MM.1S (cell line): ENCODE measurements around the gene TMPRSS3.

Source experiments
- EZH2 ChIP-seq: fragments of 300-600 bp; sonication (generic); optimal IDR thresholded peaks from 2 replicates; pipeline ENCODE3; 2017; ENCODE audit warnings: low read depth, mild to moderate bottlenecking, antibody characterized with exemption, low read length, mixed read lengths
- EZH2phosphoT487 ChIP-seq: fragments of 300-600 bp; sonication (generic); IDR thresholded peaks from 2 replicates; pipeline ENCODE4 v1.6.1; 2018; ENCODE audit warnings: antibody characterized with exemption, low read length
- TF ChIP-seq, protein P1 (sequence below): fragments of 300-600 bp; sonication (generic); IDR thresholded peaks from 2 replicates; pipeline ENCODE4 v1.5.1; 2016; ENCODE audit warnings: antibody characterized with exemption, low read length, mixed read lengths

GRCh38 chr21:42443181-42443785 is 47.4 kb upstream of the TMPRSS3 start:
- TF ChIP-seq EZH2: no peak
- TF ChIP-seq, protein P1, sequence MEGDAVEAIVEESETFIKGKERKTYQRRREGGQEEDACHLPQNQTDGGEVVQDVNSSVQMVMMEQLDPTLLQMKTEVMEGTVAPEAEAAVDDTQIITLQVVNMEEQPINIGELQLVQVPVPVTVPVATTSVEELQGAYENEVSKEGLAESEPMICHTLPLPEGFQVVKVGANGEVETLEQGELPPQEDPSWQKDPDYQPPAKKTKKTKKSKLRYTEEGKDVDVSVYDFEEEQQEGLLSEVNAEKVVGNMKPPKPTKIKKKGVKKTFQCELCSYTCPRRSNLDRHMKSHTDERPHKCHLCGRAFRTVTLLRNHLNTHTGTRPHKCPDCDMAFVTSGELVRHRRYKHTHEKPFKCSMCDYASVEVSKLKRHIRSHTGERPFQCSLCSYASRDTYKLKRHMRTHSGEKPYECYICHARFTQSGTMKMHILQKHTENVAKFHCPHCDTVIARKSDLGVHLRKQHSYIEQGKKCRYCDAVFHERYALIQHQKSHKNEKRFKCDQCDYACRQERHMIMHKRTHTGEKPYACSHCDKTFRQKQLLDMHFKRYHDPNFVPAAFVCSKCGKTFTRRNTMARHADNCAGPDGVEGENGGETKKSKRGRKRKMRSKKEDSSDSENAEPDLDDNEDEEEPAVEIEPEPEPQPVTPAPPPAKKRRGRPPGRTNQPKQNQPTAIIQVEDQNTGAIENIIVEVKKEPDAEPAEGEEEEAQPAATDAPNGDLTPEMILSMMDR: no peak
- no peak for TF ChIP-seq EZH2phosphoT487
